ENCODE data around the gene DRC7.

GRCh38 chr16:57741660-57742191, 47.1 kb downstream of the DRC7 start:
- TF ChIP-seq EZH2phosphoT487 (IDR thresholded peaks at IDR 0.05; ENCODE audit: insufficient read depth, low read depth) (no peak), EZH2 (IDR thresholded peaks at IDR 0.05; ENCODE audit: insufficient read depth, poor library complexity, severe bottlenecking) (no peak)

Measured in GM23248 (cell line).